HepG2 (cell line): ENCODE measurements around the gene GALNT16. TPM values are rescaled to one million over a fixed set of nuclear protein-coding genes. Genes with fewer than 3 reads are reported as not detected.

Experiments used
- ATAC-seq: fragments of 200-7000 bp; cut with Tn5 transposase; 3 replicates; pipeline ENCODE4 v1.9.1; 2020; ENCODE audit warnings: mild to moderate bottlenecking, moderate library complexity
- BruUV-seq: library from RNA; stranded (reverse); fragments of 400-500 nt; replicated peaks from 2 replicates; lab custom pipeline; 2021; lab: Mats Ljungman, UMichigan
- CTCF ChIA-PET: fragments of 300-600 bp; formaldehyde crosslinking; extraction: SDS; loops from one replicate; lab custom pipeline; 2021; ENCODE audit warnings: low total read pairs, inconsistent platforms, low intra/inter-chr PET ratio; lab: Yijun Ruan, JAX
- POLR2A ChIA-PET: fragments of 350-600 bp; sonication (Branson Sonifier 250); formaldehyde crosslinking; loops from one replicate; lab custom pipeline; 2020; ENCODE audit warnings: antibody characterized with exemption, inconsistent platforms; lab: Yijun Ruan, JAX
- DNase-seq: peaks from one replicate; pipeline ENCODE4 v3.0.0-alpha.2; 2015; ENCODE audit warnings: low spot score
- FAIRE-seq: peaks from 3 replicates; lab custom pipeline; 2011; peaks lifted over from hg19 to GRCh38; lab: Jason Lieb, UNC
- H2AFZ ChIP-seq: one replicate; pipeline ENCODE4 v1.6.1; 2011; ENCODE audit warnings: low read length, inconsistent platforms
- H3K27ac ChIP-seq: fragments of 300-600 bp; 3 replicates; pipeline ENCODE4 v1.8.0; 2011; ENCODE audit warnings: mixed run types, mild to moderate bottlenecking, mixed read lengths, low read length, inconsistent platforms; ENCODE audit not compliant: insufficient read depth; ENCODE audit errors: extremely low read length
- H3K27me3 ChIP-seq, 2 experiments: fragments of 200-600 bp in 1 of 2; 2 replicates in 1 of 2; 3 replicates in 1 of 2; pipeline versions ENCODE4 v1.6.0 to v1.8.0; 2011; ENCODE audit warnings: low read length in 2 of 2, mild to moderate bottlenecking in 2 of 2, moderate library complexity in 2 of 2, inconsistent platforms in 1 of 2; ENCODE audit not compliant: insufficient read depth in 2 of 2, control insufficient read depth in 1 of 2
- H3K36me3 ChIP-seq, 2 experiments: fragments of 200-600 bp in 1 of 2; replicated peaks in 1 of 2; 2 replicates in 1 of 2; 3 replicates in 1 of 2; pipeline versions ENCODE4 v1.5.1 to v1.8.0; 2011; ENCODE audit warnings: low read length in 2 of 2, inconsistent platforms in 1 of 2; ENCODE audit not compliant: insufficient read depth in 2 of 2, control insufficient read depth in 1 of 2
- H3K4me1 ChIP-seq: 2 replicates; pipeline ENCODE4 v1.5.1; 2012; ENCODE audit warnings: low read length, inconsistent platforms; ENCODE audit not compliant: insufficient read depth
- H3K4me2 ChIP-seq: 2 replicates; pipeline ENCODE4 v1.6.0; 2011; ENCODE audit warnings: low read depth, low read length, inconsistent platforms
- H3K4me3 ChIP-seq, 3 experiments: fragments of 200-600 bp in 1 of 3; sonication (generic), shearing (Covaris generic) in 1 of 3; replicated peaks in 1 of 3; 2 replicates each; pipeline ENCODE4 v1.5.1; 2011 to 2016; ENCODE audit warnings: low read length in 3 of 3, inconsistent platforms in 2 of 3, low read depth in 2 of 3, mild to moderate bottlenecking in 2 of 3, control low read depth in 1 of 3, mixed read lengths in 1 of 3; ENCODE audit not compliant: insufficient read depth in 1 of 3
- H3K79me2 ChIP-seq: one replicate; pipeline ENCODE4 v1.6.1; 2011; ENCODE audit warnings: low read length, inconsistent platforms; ENCODE audit not compliant: insufficient read depth
- H3K9ac ChIP-seq: 2 replicates; pipeline ENCODE4 v1.6.0; 2011; ENCODE audit warnings: mild to moderate bottlenecking, low read depth, low read length, inconsistent platforms; ENCODE audit not compliant: insufficient read depth
- H3K9me3 ChIP-seq: 2 replicates; pipeline ENCODE4 v1.5.1; 2012; ENCODE audit warnings: mild to moderate bottlenecking, low read length
- H4K20me1 ChIP-seq: 2 replicates; pipeline ENCODE4 v1.6.0; 2011; ENCODE audit warnings: inconsistent platforms, mild to moderate bottlenecking, low read length, moderate library complexity; ENCODE audit not compliant: insufficient read depth
- ARID3A ChIP-seq: IDR thresholded peaks from 2 replicates; pipeline ENCODE4 v1.6.1; 2012; ENCODE audit warnings: low read depth, low read length, improper control_type of control experiment
- KDM5B ChIP-seq: sonication (generic); formaldehyde crosslinking; IDR thresholded peaks from 2 replicates; pipeline ENCODE4 v1.4.0; 2020; ENCODE audit warnings: missing genetic modification reagents, mild to moderate bottlenecking, borderline replicate concordance
- MAF1 ChIP-seq: sonication (generic); formaldehyde crosslinking; IDR thresholded peaks from 2 replicates; pipeline ENCODE4 v1.5.0; 2020; ENCODE audit warnings: missing genetic modification reagents, borderline replicate concordance
- NFYB ChIP-seq: sonication (generic); formaldehyde crosslinking; IDR thresholded peaks from 2 replicates; pipeline ENCODE4 v1.4.0; 2020; ENCODE audit warnings: missing genetic modification reagents
- PRPF4 ChIP-seq: fragments of 200-400 bp; formaldehyde crosslinking; IDR thresholded peaks from 2 replicates; pipeline ENCODE4 v1.6.1; 2016; ENCODE audit warnings: low read length, low read depth; ENCODE audit not compliant: poor library complexity, severe bottlenecking
- RARG ChIP-seq: sonication (generic); formaldehyde crosslinking; IDR thresholded peaks from 2 replicates; pipeline ENCODE4 v1.4.0; 2020; ENCODE audit warnings: low read depth, mild to moderate bottlenecking, missing genetic modification reagents
- ZBTB46 ChIP-seq: sonication (generic); formaldehyde crosslinking; IDR thresholded peaks from 2 replicates; pipeline ENCODE4 v1.4.0; 2020; ENCODE audit warnings: mild to moderate bottlenecking, missing genetic modification reagents, borderline replicate concordance
- ZNF230 ChIP-seq: sonication (generic); formaldehyde crosslinking; IDR thresholded peaks from 2 replicates; pipeline ENCODE4 v1.4.0; 2020; ENCODE audit warnings: mild to moderate bottlenecking, missing genetic modification reagents
- WGBS: methylation state at CpG from one replicate; pipeline ENCODE4 v1.1.6; 2017; ENCODE audit warnings: low lambda C conversion rate; 5-methylcytosine and 5-hydroxymethylcytosine counted together
- in situ Hi-C: cut with HindIII; loops from 2 replicates; pipeline ENCODE4 v1.10.0; 2017; ENCODE audit warnings: low pct_unique_long_range_greater_than_20kb; ENCODE audit not compliant: extremely low pct_ligation_motif_present
- intact Hi-C: fragments of 100-400 bp; cut with micrococcal nuclease; formaldehyde crosslinking; loops from one replicate; pipeline ENCODE4 v1.10.0; 2022; ENCODE audit not compliant: unreplicated experiment
- polyA plus RNA-seq, 8 experiments: library from polyadenylated mRNA; depleted of rRNA in 3 of 8; stranded (reverse) in 7 of 8; unstranded in 1 of 8; fragments of >200 nt; fragmentation: Illumina TruSeq in 4 of 8; extraction: Trizol in 4 of 8; gene quantifications; 2 replicates each; pipeline versions ENCODE4 v1.2.1 to v1.2.3, GENCODE V29; 2011 to 2016; ENCODE audit warnings: low read depth in 4 of 8, missing spikeins in 1 of 8, mixed read lengths in 1 of 8; ENCODE audit not compliant: insufficient read depth in 1 of 8
- total RNA-seq, 5 experiments: library from RNA; depleted of rRNA; stranded (reverse); fragments of >200 nt; fragmentation: Illumina TruSeq; extraction: Trizol; gene quantifications; 2 replicates each; pipeline ENCODE4 v1.2.3, GENCODE V29; 2016; ENCODE audit warnings: low read depth in 1 of 5
- TF ChIP-seq, protein P1 (sequence below): IDR thresholded peaks from 2 replicates; pipeline ENCODE4 v1.6.1; 2016; ENCODE audit warnings: low read depth

The GALNT16 gene
- total and polyA plus RNA-seq, 2 of the 13 experiments (the other 11 are each of a cell fraction or from before 2014, with no cell fraction given) = 0.54 to 0.82 TPM

DNA sequence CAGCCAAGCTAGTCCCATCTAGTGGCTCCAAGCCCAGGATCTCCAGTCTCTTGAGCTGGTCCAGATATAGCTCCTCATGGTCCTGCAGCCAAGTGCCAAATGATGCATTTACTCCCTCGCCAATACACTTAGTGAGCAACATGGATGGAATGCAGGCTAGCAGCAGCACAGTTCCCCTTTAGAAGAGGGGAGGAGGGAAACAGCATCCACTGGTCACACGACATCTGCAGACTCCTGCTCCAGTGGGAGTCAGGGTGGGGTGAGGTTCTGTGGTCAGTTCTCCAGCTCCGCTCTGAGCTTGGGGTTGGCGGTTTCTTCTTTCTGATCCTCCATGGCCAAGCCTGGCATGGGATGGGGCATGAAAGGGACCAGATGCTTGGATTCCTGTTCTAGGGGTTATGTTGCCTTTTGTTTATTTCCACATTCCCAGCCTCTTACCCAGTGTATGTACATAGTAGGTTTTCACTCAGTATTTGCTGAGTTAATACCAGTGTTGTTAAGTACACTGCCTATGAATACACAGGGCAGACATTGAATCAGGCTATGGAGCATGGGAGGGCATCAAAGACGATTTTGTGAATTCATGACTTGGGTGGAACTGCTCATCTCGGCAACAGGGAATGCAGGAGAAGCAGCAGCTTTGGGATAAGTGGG, 57.3 kb downstream of the GALNT16 start:
- no peak overlapping the region for H3K9ac ChIP-seq
- H3K9me3 ChIP-seq = no peaks in the 10 kb centered on the region
- H4K20me1 ChIP-seq = no peaks in the 10 kb centered on the region
- H3K27me3 ChIP-seq = peaks cover 0 to 7% of the 10 kb centered on the region in 2 experiments; a peak in 2 of 5 replicates
- CTCF ChIA-PET = no interaction called here
- TF ChIP-seq NFYB (CRISPR knock-in tag) (no peak), KDM5B (no peak), PRPF4 (no peak), ARID3A (no peak), ZBTB46 (CRISPR knock-in tag) (no peak), RARG (CRISPR knock-in tag) (no peak), MAF1 (no peak), ZNF230 (no peak)
- TF ChIP-seq, protein P1, sequence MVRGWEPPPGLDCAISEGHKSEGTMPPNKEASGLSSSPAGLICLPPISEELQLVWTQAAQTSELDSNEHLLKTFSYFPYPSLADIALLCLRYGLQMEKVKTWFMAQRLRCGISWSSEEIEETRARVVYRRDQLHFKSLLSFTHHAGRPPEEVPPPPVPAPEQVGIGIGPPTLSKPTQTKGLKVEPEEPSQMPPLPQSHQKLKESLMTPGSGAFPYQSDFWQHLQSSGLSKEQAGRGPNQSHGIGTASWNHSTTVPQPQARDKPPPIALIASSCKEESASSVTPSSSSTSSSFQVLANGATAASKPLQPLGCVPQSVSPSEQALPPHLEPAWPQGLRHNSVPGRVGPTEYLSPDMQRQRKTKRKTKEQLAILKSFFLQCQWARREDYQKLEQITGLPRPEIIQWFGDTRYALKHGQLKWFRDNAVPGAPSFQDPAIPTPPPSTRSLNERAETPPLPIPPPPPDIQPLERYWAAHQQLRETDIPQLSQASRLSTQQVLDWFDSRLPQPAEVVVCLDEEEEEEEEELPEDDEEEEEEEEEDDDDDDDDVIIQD (CRISPR knock-in tag) = no peak
- TF ChIP-seq, all 625 proteins: peak for 0
- Histone ChIP-seq H3K4me1 (no peaks in the 10 kb centered on the region), H3K4me3 (no peak overlapping the region), H3K4me2 (no peak overlapping the region), H3K36me3 (no peaks in the 10 kb centered on the region), H3K27ac (no peak overlapping the region), H3K79me2 (no peaks in the 10 kb centered on the region), H2AFZ (no peak overlapping the region)
- POLR2A ChIA-PET = no interaction called here
- in situ Hi-C loops (no loop called here), intact Hi-C loops (no loop called here)
- 25% methylated on average over 6 of the region's 6 CpGs for WGBS
- FAIRE-seq = no peak
- no peak; the same call in 2 of the 3 replicates for ATAC-seq
- no TSS peak for BruUV-seq
- DNase-seq = no peak
